Adrenal gland (tissue), 12 donors: ENCODE results near the gene PSMD12. TPM values are rescaled to one million over a fixed set of nuclear protein-coding genes. Genes with fewer than 3 reads are reported as not detected.
"Not testable (repeated sequence)": the region's sequence is repeated elsewhere in the genome, so short reads cannot be mapped to it uniquely, and the experiment has no call there.

Experiments
- DNase-seq, 7 donors: peaks; one replicate each; pipeline ENCODE4 v3.0.0-alpha.2; 2019 to 2020
- H3K27ac ChIP-seq, 5 donors: fragments of 200-600 bp; sonication (generic) in 4 of 5; 1 replicate in 3 of 5; 2 replicates in 2 of 5; pipeline versions ENCODE4 v1.5.1 to v1.8.0; 2016 to 2020; ENCODE audit warnings: mild to moderate bottlenecking in 1 of 5
- H3K27me3 ChIP-seq: fragments of 200-600 bp; 2 replicates; pipeline ENCODE4 v1.8.0; 2021
- H3K36me3 ChIP-seq, 2 donors: fragments of 200-600 bp; replicated peaks in 1 of 2; 1 replicate in 1 of 2; 2 replicates in 1 of 2; pipeline versions ENCODE4 v1.5.1 to v1.8.0; 2018 to 2022
- H3K4me1 ChIP-seq, 2 donors: fragments of 200-600 bp; replicated peaks in 1 of 2; 1 replicate in 1 of 2; 2 replicates in 1 of 2; pipeline versions ENCODE4 v1.5.1 to v1.8.0; 2018 to 2021
- H3K4me3 ChIP-seq, 4 donors: fragments of 200-600 bp; sonication (generic) in 3 of 4; one replicate each; pipeline ENCODE4 v1.5.1; 2016 to 2018
- H3K9me3 ChIP-seq, 3 donors: fragments of 200-600 bp; sonication (generic) in 1 of 3; replicated peaks in 1 of 3; 1 replicate in 2 of 3; 2 replicates in 1 of 3; pipeline versions ENCODE4 v1.5.1 to v1.8.0; 2016 to 2021
- CTCF ChIP-seq, 6 experiments: fragments of 450-650 bp in 4 of 6; fragments of 200-600 bp in 2 of 6; sonication (generic) in 1 of 6; IDR thresholded peaks; 1 replicate in 5 of 6; 2 replicates in 1 of 6; pipeline versions ENCODE4 v1.5.1 to v1.8.0; 2016 to 2021; ENCODE audit warnings: antibody characterized with exemption in 6 of 6, mild to moderate bottlenecking in 2 of 6, moderate library complexity in 1 of 6
- POLR2A ChIP-seq, 2 donors: fragments of 450-650 bp; IDR thresholded peaks; one replicate each; pipeline ENCODE4 v1.6.1; 2017; ENCODE audit warnings: antibody characterized with exemption in 2 of 2, mild to moderate bottlenecking in 2 of 2, moderate library complexity in 1 of 2
- WGBS, 4 donors: extraction: QIAGEN DNeasy Blood & Tissue Kit in 2 of 4; methylation state at CpG; one replicate each; pipeline versions ENCODE4 v1.1.5 to v1.1.7; 2013 to 2017; 5-methylcytosine and 5-hydroxymethylcytosine counted together
- intact Hi-C, 2 donors: fragments of 100-400 bp; cut with DNase I; formaldehyde crosslinking; loops; one replicate each; pipeline versions ENCODE4 v1.14.1 to v1.15.0; 2022 to 2023
- polyA plus RNA-seq, 3 donors: library from polyadenylated mRNA; stranded (reverse); fragments of 200-250 nt in 2 of 3; fragments of 350-450 nt in 1 of 3; fragmentation: Illumina TruSeq in 1 of 3; extraction: RNeasy Lipid Tissue Mini Kit (QIAGEN cat#74804) in 1 of 3; gene quantifications; one replicate each; pipeline ENCODE4 v1.2.3, GENCODE V29; 2013 to 2014
- total RNA-seq, 9 donors: library from RNA; depleted of rRNA in 4 of 9; stranded (reverse); fragments of >200 nt in 4 of 9; fragments of 120-200 nt in 1 of 9; fragmentation: NEBNext Ultra II Directional in 1 of 9; extraction: Animal tissue kit (Norgen Biotek cat#: 25700) in 1 of 9; gene quantifications; one replicate each; pipeline versions ENCODE4 v1.1.0 to v1.2.4, GENCODE V29; 2013 to 2023
- donor health status: healthy with polysubstance abuse.
- donor health status: Bipolar disorder and iron deficiency.
- donor health status: DM: yes; HTN: yes; CAD: no.
- donor health status: DM: no; HTN: no; CAD: no.
- donor health status: DM: no; HTN: no; CAD: no.
- donor health status: DM: yes; HTN: yes; CAD: no.

PSMD12 gene
- total and polyA plus RNA-seq, 12 donors, result 19.7 to 163 (median 38.3) TPM

GRCh38 chr17:67326440-67326839, 39.9 kb downstream of the PSMD12 start:
- no peaks in the 10 kb centered on the region for H3K9me3 ChIP-seq
- no peak overlapping the region for H3K4me3 ChIP-seq
- H3K4me1 ChIP-seq, result no peaks in the 10 kb centered on the region
- no peak overlapping the region for H3K27ac ChIP-seq
- no peak for TF ChIP-seq POLR2A (IDR thresholded peaks at IDR 0.05)
- no peak for TF ChIP-seq CTCF (IDR thresholded peaks at IDR 0.05)
- 77 to 82% (median 80%) methylated on average over 3 of the region's 3 CpGs for WGBS, 4 donors
- intact Hi-C loops, result no loop called here
- no peaks in the 10 kb centered on the region for H3K36me3 ChIP-seq
- DNase-seq, result peak in 1 of 7 donors; percentile 31
- no peaks in the 10 kb centered on the region for H3K27me3 ChIP-seq

GRCh38 chr17:67324330-67324729, 42.0 kb downstream of the PSMD12 start:
- 86 to 100% (median 92%) methylated on average over 2 of the region's 2 CpGs for WGBS, 4 donors
- TF ChIP-seq POLR2A (IDR thresholded peaks at IDR 0.05), result no peak
- no peak for TF ChIP-seq CTCF (IDR thresholded peaks at IDR 0.05)
- Histone ChIP-seq H3K27ac (no peak overlapping the region), H3K4me1 (no peaks in the 10 kb centered on the region), H3K36me3 (no peaks in the 10 kb centered on the region), H3K9me3 (no peaks in the 10 kb centered on the region), H3K4me3 (no peak overlapping the region), H3K27me3 (no peaks in the 10 kb centered on the region)
- peak in 1 of 7 donors; percentile 24 for DNase-seq
- intact Hi-C loops, result no loop called here

GRCh38 chr17:67323445-67323844, 42.9 kb downstream of the PSMD12 start:
- Histone ChIP-seq H3K27me3 (no peaks in the 10 kb centered on the region), H3K4me3 (no peak overlapping the region), H3K27ac (no peak overlapping the region), H3K9me3 (no peaks in the 10 kb centered on the region), H3K4me1 (no peaks in the 10 kb centered on the region), H3K36me3 (no peaks in the 10 kb centered on the region)
- DNase-seq, result peak in 1 of 7 donors; percentile 9
- TF ChIP-seq CTCF (IDR thresholded peaks at IDR 0.05) (no peak), POLR2A (IDR thresholded peaks at IDR 0.05) (no peak)
- intact Hi-C loops, result no loop called here
- WGBS, 4 donors, result 85 to 93% (median 87%) methylated on average over 3 of the region's 3 CpGs

- no peak overlapping the region for H3K4me3 ChIP-seq
- H3K9me3 ChIP-seq, result no peaks in the 10 kb centered on the region
- TF ChIP-seq POLR2A (IDR thresholded peaks at IDR 0.05) (no peak), CTCF (IDR thresholded peaks at IDR 0.05) (no peak)
- no peaks in the 10 kb centered on the region for H3K4me1 ChIP-seq
- 50 to 73% (median 59%) methylated on average over 3 of the region's 3 CpGs for WGBS, 4 donors
- DNase-seq, result peak in 1 of 7 donors; percentile 20
- intact Hi-C loops, result no loop called here
- H3K27me3 ChIP-seq, result no peaks in the 10 kb centered on the region
- H3K36me3 ChIP-seq, result no peaks in the 10 kb centered on the region
- no peak overlapping the region for H3K27ac ChIP-seq
Observed at GRCh38 chr17:67322042-67322787, 44.2 kb downstream of the PSMD12 start.

- 80 to 87% (median 84%) methylated on average over 13 of the region's 13 CpGs for WGBS, 4 donors
- intact Hi-C loops, H3K27ac ChIP-seq, H3K4me1 ChIP-seq, H3K36me3 ChIP-seq, H3K9me3 ChIP-seq, DNase-seq, H3K4me3 ChIP-seq, H3K27me3 ChIP-seq: not testable (repeated sequence)
Observed at GRCh38 chr17:67321486-67321885, 44.9 kb downstream of the PSMD12 start.
